WTC11 (cell line): ENCODE results near the gene LRP4. TPM values are rescaled to one million over a fixed set of nuclear protein-coding genes. Genes with fewer than 3 reads are reported as not detected.

ENCODE experiments used
- ATAC-seq: fragments of 200-7000 bp; cut with Tn5 transposase; 2 replicates; pipeline ENCODE4 v1.10.0; 2021; ENCODE audit warnings: mild to moderate bottlenecking, moderate library complexity
- CTCF ChIA-PET: fragments of 300-600 bp; sonication (Branson Sonifier 250); formaldehyde crosslinking; loops from one replicate; lab custom pipeline; 2021; ENCODE audit warnings: antibody characterized with exemption; lab: Charles Lee
- POLR2A ChIA-PET: fragments of 350-600 bp; sonication (Branson Sonifier 250); formaldehyde crosslinking; loops from one replicate; lab custom pipeline; 2021; ENCODE audit warnings: antibody characterized with exemption; lab: Charles Lee
- DNase-seq: peaks from one replicate; pipeline ENCODE4 v3.0.0; 2021; ENCODE audit warnings: low spot score
- H3K27ac Mint-ChIP-seq: 2 replicates; pipeline ENCODE4 v1.8.0; 2021; ENCODE audit warnings: mixed read lengths
- H3K27me3 Mint-ChIP-seq: 2 replicates; pipeline ENCODE4 v1.8.0; 2021; ENCODE audit warnings: low read depth, mild to moderate bottlenecking, moderate library complexity, mixed read lengths
- H3K36me3 Mint-ChIP-seq: 2 replicates; pipeline ENCODE4 v1.8.0; 2021; ENCODE audit warnings: mixed read lengths
- H3K4me1 Mint-ChIP-seq: 2 replicates; pipeline ENCODE4 v1.8.0; 2022; ENCODE audit warnings: mixed read lengths
- H3K4me3 Mint-ChIP-seq: 2 replicates; pipeline ENCODE4 v1.8.0; 2021; ENCODE audit warnings: mild to moderate bottlenecking, moderate library complexity, mixed read lengths
- H3K9me3 Mint-ChIP-seq: 2 replicates; pipeline ENCODE4 v1.8.0; 2021; ENCODE audit warnings: mixed read lengths
- ATF1 ChIP-seq: sonication (generic); formaldehyde crosslinking; IDR thresholded peaks from 2 replicates; pipeline ENCODE4 v1.8.1; 2023; ENCODE audit warnings: mild to moderate bottlenecking, moderate library complexity, missing genetic modification reagents
- ATF6 ChIP-seq: sonication (generic); formaldehyde crosslinking; IDR thresholded peaks from 2 replicates; pipeline ENCODE4 v1.8.1; 2023; ENCODE audit warnings: mild to moderate bottlenecking, missing genetic modification reagents
- E2F1 ChIP-seq: sonication (generic); formaldehyde crosslinking; IDR thresholded peaks from 2 replicates; pipeline ENCODE4 v1.8.0; 2022; ENCODE audit warnings: mild to moderate bottlenecking, missing genetic modification reagents
- E2F5 ChIP-seq: sonication (generic); formaldehyde crosslinking; IDR thresholded peaks from 2 replicates; pipeline ENCODE4 v1.8.1; 2022; ENCODE audit warnings: mild to moderate bottlenecking, moderate library complexity, missing genetic modification reagents
- EMX1 ChIP-seq: fragments of 250-450 bp; sonication (Bioruptor Pico); IDR thresholded peaks from 2 replicates; pipeline ENCODE4 v1.8.0; 2021; ENCODE audit warnings: mild to moderate bottlenecking
- FOXK1 ChIP-seq: sonication (generic); formaldehyde crosslinking; IDR thresholded peaks from 2 replicates; pipeline ENCODE4 v1.8.0; 2022; ENCODE audit warnings: mild to moderate bottlenecking, moderate library complexity, missing genetic modification reagents
- GTF2I ChIP-seq: fragments of 250-450 bp; sonication (Bioruptor Pico); conservative IDR thresholded peaks from 2 replicates; pipeline ENCODE4 v1.4.0; 2021; ENCODE audit warnings: mild to moderate bottlenecking
- SOX15 ChIP-seq: fragments of 250-450 bp; sonication (Bioruptor Pico); IDR thresholded peaks from 2 replicates; pipeline ENCODE4 v1.9.0; 2021; ENCODE audit warnings: mild to moderate bottlenecking
- ZNF121 ChIP-seq: sonication (generic); formaldehyde crosslinking; IDR thresholded peaks from 2 replicates; pipeline ENCODE4 v1.8.0; 2023; ENCODE audit warnings: missing genetic modification reagents
- ZNF281 ChIP-seq: sonication (generic); formaldehyde crosslinking; IDR thresholded peaks from 2 replicates; pipeline ENCODE4 v1.8.0; 2023; ENCODE audit warnings: mild to moderate bottlenecking, missing genetic modification reagents
- total RNA-seq: library from RNA; stranded (reverse); gene quantifications from 3 replicates; pipeline ENCODE4 v1.2.3, GENCODE V29; 2021
- TF ChIP-seq, protein P1 (sequence below): sonication (generic); formaldehyde crosslinking; IDR thresholded peaks from 2 replicates; pipeline ENCODE4 v1.8.1; 2023; ENCODE audit warnings: mild to moderate bottlenecking, missing genetic modification reagents, borderline replicate concordance
- TF ChIP-seq, protein P2 (sequence below): fragments of 250-450 bp; sonication (Bioruptor Pico); conservative IDR thresholded peaks from 2 replicates; pipeline ENCODE4 v1.9.0; 2021; ENCODE audit warnings: mild to moderate bottlenecking

LRP4 gene
- total RNA-seq, 1 experiment from 2014 or later, result 39.5 TPM

DNA sequence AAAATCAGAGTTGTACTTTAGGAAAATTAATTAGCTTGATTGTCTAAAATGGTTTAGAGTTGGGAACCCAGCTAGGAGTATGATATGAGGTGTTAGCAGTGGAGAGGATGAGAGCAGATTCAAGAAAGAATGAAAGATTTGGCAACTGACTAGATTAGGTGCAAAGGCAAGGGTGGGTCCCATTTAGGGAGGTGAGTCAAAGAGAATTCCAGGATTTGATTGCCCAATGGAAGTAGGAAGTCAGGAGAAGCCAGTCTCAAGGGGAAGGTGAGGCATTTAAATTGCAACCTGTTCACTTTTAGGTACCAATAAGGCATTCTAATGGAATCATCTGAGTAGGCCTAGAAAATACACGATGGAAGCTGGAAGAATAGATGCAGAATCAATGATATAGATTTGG is 68.7 kb downstream of the LRP4 start:
- TF ChIP-seq ATF6 (CRISPR knock-in tag), result no peak
- TF ChIP-seq ZNF121 (CRISPR knock-in tag), result no peak
- no peak for TF ChIP-seq FOXK1 (CRISPR knock-in tag)
- TF ChIP-seq, protein P1, sequence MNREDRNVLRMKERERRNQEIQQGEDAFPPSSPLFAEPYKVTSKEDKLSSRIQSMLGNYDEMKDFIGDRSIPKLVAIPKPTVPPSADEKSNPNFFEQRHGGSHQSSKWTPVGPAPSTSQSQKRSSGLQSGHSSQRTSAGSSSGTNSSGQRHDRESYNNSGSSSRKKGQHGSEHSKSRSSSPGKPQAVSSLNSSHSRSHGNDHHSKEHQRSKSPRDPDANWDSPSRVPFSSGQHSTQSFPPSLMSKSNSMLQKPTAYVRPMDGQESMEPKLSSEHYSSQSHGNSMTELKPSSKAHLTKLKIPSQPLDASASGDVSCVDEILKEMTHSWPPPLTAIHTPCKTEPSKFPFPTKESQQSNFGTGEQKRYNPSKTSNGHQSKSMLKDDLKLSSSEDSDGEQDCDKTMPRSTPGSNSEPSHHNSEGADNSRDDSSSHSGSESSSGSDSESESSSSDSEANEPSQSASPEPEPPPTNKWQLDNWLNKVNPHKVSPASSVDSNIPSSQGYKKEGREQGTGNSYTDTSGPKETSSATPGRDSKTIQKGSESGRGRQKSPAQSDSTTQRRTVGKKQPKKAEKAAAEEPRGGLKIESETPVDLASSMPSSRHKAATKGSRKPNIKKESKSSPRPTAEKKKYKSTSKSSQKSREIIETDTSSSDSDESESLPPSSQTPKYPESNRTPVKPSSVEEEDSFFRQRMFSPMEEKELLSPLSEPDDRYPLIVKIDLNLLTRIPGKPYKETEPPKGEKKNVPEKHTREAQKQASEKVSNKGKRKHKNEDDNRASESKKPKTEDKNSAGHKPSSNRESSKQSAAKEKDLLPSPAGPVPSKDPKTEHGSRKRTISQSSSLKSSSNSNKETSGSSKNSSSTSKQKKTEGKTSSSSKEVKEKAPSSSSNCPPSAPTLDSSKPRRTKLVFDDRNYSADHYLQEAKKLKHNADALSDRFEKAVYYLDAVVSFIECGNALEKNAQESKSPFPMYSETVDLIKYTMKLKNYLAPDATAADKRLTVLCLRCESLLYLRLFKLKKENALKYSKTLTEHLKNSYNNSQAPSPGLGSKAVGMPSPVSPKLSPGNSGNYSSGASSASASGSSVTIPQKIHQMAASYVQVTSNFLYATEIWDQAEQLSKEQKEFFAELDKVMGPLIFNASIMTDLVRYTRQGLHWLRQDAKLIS (CRISPR knock-in tag), result no peak
- no peak for TF ChIP-seq E2F5 (CRISPR knock-in tag)
- TF ChIP-seq, protein P2, sequence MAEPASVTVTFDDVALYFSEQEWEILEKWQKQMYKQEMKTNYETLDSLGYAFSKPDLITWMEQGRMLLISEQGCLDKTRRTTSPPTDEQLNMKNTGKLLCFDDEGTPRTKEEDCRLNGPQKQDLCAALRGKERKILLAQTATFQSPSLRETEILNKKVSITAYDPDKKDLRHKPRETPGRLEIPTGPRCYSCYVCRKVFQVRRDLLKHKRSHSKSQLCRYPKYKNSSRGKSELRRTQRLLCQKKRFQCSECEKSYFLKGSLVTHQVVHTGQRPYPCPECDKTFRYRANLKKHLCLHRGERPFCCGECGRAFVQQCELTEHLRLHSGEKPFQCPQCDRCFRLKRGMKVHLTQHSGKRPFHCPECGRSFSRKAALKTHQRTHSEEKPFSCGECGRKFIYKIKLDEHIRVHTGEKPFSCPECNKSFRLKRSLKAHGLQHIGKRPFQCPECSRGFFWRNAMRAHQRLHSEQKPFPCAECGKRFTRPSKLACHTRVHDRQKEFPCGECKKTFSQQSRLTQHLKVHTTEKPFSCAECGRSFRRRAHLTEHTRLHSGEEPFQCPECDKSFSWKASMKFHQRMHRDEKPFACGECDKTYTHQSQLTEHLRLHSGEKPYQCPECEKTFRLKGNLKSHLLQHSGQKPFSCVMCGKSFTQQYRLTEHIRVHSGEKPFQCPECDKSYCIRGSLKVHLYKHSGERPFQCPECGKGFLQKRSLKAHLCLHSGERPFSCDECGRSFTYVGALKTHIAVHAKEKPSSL (CRISPR knock-in tag), result no peak
- no peak for TF ChIP-seq SOX15 (CRISPR knock-in tag)
- POLR2A ChIA-PET, result interaction anchor here (0.5 kb wide), 1 partner anchor 167 kb away, joined by 6 read pairs; no protein-coding TSS in a partner anchor
- ATAC-seq, result no peak

GRCh38 chr11:46846510-46846830 is 71.9 kb downstream of the LRP4 start:
- ATAC-seq (no peak), DNase-seq (no peak)
- Mint-ChIP-seq H3K4me1 (peaks cover 44% of the 10 kb centered on the region), H3K4me3 (peak overlapping the region; percentile 92), H3K27me3 (peaks cover 24% of the 10 kb centered on the region), H3K36me3 (peaks cover 24% of the 10 kb centered on the region), H3K27ac (no peak overlapping the region), H3K9me3 (peaks cover 21% of the 10 kb centered on the region)
- ChIA-PET CTCF (interaction anchor here (1.1 kb wide), 1 partner anchor 509 kb away, joined by 4 read pairs; no protein-coding TSS in a partner anchor), POLR2A (interaction anchor here (0.6 to 1.4 kb wide), 2 partner anchors 20 to 188 kb away, joined by 4 to 7 read pairs; no protein-coding TSS in a partner anchor)
- TF ChIP-seq EMX1 (CRISPR knock-in tag) (no peak), ATF1 (CRISPR knock-in tag) (no peak), GTF2I (no peak), ZNF281 (CRISPR knock-in tag) (0 out of 2 replicates have a peak, but pooled peaks have one; percentile 3), E2F1 (CRISPR knock-in tag) (0 out of 2 replicates have a peak, but pooled peaks have one; percentile 7)

More for the DNA sequence above, 68.7 kb downstream of the LRP4 start:
- H3K36me3 Mint-ChIP-seq, result peaks cover 19% of the 10 kb centered on the region
- H3K27me3 Mint-ChIP-seq, result peaks cover 30% of the 10 kb centered on the region
- no peak overlapping the region for H3K4me3 Mint-ChIP-seq
- CTCF ChIA-PET, result no interaction called here
- peaks cover 18% of the 10 kb centered on the region for H3K4me1 Mint-ChIP-seq
- H3K9me3 Mint-ChIP-seq, result peaks cover 21% of the 10 kb centered on the region
- no peak for DNase-seq
- H3K27ac Mint-ChIP-seq, result no peak overlapping the region
